ENCODE measurements around the gene FYB1. TPM values are rescaled to one million over a fixed set of nuclear protein-coding genes. Genes with fewer than 3 reads are reported as not detected.

The FYB1 gene
- total and polyA plus RNA-seq, 2 experiments from 2014 or later: 1.1 to 2.4 TPM

DNA sequence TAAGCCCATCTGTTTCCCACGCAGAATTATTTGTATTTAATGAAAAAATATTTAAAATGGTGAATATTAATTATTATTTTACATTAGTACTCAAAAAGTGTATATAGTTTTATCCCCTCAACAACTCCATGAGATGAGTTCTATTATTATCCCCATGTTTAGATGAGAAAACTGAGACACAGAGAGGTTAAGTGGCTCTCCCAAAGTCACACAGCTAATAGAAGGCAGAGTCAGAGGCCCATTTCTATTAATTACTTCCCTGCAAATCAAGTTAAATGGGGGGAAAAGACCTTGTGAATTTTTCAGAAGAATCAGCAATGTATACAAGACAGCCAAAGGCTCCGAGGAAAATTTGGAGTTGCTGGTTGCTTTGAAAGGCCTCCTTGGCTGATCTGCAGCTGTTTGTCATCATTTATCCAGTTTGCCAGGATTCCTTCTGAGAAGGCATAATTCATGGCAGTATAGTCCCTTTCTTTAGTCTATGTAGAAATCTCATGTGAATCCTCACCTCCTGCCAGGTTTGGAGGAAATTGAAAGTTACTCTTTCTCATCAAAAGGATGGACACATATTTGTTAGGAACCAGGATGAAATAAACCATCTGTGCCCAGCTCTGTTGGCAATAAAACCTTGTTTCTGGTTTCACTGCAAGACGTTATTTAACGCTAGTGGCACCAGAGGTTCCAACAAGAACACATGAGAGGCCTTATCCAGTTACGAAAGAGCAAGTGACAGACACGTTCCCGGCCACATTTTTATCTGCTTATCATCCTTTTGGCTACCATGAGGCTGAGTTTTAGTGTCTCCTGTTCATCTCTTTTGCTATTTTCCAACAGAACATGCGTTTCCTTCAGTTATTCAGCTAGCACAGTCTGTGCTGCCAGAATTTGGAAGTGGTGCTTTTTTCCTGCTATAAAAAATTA is 621 bp downstream of the FYB1 start:
- H4K20me1 ChIP-seq (ENCODE audit: insufficient read depth, poor library complexity, severe bottlenecking): no peaks in the 10 kb centered on the region
- TF ChIP-seq EZH2phosphoT487 (IDR thresholded peaks at IDR 0.05; ENCODE audit: low read depth, severe bottlenecking, unreplicated experiment) (no peak), EZH2 (IDR thresholded peaks at IDR 0.05; ENCODE audit: borderline replicate concordance) (no peak)
- TF ChIP-seq, protein P1, sequence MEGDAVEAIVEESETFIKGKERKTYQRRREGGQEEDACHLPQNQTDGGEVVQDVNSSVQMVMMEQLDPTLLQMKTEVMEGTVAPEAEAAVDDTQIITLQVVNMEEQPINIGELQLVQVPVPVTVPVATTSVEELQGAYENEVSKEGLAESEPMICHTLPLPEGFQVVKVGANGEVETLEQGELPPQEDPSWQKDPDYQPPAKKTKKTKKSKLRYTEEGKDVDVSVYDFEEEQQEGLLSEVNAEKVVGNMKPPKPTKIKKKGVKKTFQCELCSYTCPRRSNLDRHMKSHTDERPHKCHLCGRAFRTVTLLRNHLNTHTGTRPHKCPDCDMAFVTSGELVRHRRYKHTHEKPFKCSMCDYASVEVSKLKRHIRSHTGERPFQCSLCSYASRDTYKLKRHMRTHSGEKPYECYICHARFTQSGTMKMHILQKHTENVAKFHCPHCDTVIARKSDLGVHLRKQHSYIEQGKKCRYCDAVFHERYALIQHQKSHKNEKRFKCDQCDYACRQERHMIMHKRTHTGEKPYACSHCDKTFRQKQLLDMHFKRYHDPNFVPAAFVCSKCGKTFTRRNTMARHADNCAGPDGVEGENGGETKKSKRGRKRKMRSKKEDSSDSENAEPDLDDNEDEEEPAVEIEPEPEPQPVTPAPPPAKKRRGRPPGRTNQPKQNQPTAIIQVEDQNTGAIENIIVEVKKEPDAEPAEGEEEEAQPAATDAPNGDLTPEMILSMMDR (IDR thresholded peaks at IDR 0.05; ENCODE audit: poor library complexity): no peak
- no peaks in the 10 kb centered on the region for H3K9me3 ChIP-seq (ENCODE audit: low read depth)
- 47% methylated on average over 8 of the region's 8 CpGs for WGBS (ENCODE audit: low lambda C conversion rate, missing lambda C conversion rate)
- peak overlapping the region; percentile 9 for H3K27ac ChIP-seq
- H2AFZ ChIP-seq: peak overlapping the region; percentile 9
- no peak for DNase-seq (ENCODE audit: low spot score)
- no peak overlapping the region for H3K4me3 ChIP-seq
- no peaks in the 10 kb centered on the region for H3K27me3 ChIP-seq
- H3K9me2 ChIP-seq (replicated peaks; ENCODE audit: insufficient read depth): no peaks in the 10 kb centered on the region
- H3K4me1 ChIP-seq (ENCODE audit: insufficient read depth): peaks cover 11% of the 10 kb centered on the region
- H3K4me2 ChIP-seq: peak overlapping the region; percentile 49
- no peaks in the 10 kb centered on the region for H3K79me2 ChIP-seq
- no peaks in the 10 kb centered on the region for H3K36me3 ChIP-seq (replicated peaks; ENCODE audit: insufficient read depth, low read depth)

DNA sequence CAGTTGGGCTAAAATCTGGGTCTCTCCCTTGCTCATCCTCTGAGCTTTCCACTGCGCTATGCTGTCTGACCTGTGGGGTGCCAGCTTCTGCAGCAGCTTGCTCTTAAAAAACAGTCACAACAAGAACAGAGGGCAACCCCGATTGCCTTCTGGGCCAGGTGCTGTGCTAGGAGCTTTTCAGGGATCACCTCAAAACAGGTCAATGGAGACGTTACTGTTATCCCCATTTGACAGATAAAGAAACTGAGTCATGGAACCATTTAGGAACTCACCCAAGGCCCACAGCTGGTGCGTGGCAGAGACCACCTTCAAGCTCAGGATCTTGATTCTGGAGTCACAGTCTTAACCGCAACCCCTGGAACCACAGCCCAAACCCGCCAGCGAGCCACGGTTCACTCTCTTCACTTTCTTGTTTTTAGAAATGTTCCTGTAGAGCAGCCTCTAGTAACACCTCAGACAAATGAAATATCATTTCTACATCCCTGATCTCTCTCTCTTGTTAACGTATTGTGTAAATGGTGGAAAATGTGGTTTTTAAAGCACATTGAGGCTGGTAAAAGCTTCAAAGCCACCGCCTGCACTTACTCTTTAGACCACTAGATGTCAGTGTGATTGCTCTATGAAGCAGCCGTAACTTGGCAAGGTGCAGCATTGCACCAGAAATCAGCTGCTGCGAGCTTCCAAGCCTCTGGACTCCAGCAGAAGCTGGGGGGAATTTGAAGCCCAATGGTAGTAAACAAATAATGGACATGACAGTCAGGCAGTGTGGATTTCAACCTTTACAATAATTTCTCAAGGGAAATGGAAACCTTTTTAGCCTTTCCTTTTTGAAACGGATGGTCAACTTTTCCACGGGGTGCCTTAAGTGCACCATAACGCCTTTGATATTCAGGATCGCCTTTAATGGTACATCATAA is 1.7 kb downstream of the FYB1 start:
- Histone ChIP-seq H3K79me2 (no peaks in the 10 kb centered on the region), H3K4me3 (no peak overlapping the region), H3K4me2 (no peak overlapping the region), H3K27ac (no peak overlapping the region), H3K9me2 (replicated peaks; ENCODE audit: insufficient read depth) (no peaks in the 10 kb centered on the region), H3K27me3 (no peaks in the 10 kb centered on the region), H4K20me1 (ENCODE audit: insufficient read depth, poor library complexity, severe bottlenecking) (no peaks in the 10 kb centered on the region), H3K4me1 (ENCODE audit: insufficient read depth) (peaks cover 9% of the 10 kb centered on the region), H3K9me3 (ENCODE audit: low read depth) (no peaks in the 10 kb centered on the region), H2AFZ (no peak overlapping the region), H3K36me3 (replicated peaks; ENCODE audit: insufficient read depth, low read depth) (no peaks in the 10 kb centered on the region)
- 67% methylated on average over 16 of the region's 16 CpGs for WGBS (ENCODE audit: low lambda C conversion rate, missing lambda C conversion rate)
- no peak for TF ChIP-seq EZH2phosphoT487 (IDR thresholded peaks at IDR 0.05; ENCODE audit: low read depth, severe bottlenecking, unreplicated experiment)
- TF ChIP-seq, protein P1 (IDR thresholded peaks at IDR 0.05; ENCODE audit: poor library complexity): peak; percentile 98
- TF ChIP-seq EZH2 (IDR thresholded peaks at IDR 0.05; ENCODE audit: borderline replicate concordance): no peak
- DNase-seq (ENCODE audit: low spot score): peak; percentile 91

GRCh38 chr5:39216631-39217030 is 2.7 kb downstream of the FYB1 start:
- H3K9me2 ChIP-seq (replicated peaks; ENCODE audit: insufficient read depth): no peaks in the 10 kb centered on the region
- no peak overlapping the region for H3K27ac ChIP-seq
- DNase-seq (ENCODE audit: low spot score): no peak
- no peaks in the 10 kb centered on the region for H3K79me2 ChIP-seq
- H3K4me1 ChIP-seq (ENCODE audit: insufficient read depth): peaks cover 9% of the 10 kb centered on the region
- no peak overlapping the region for H3K4me3 ChIP-seq
- H2AFZ ChIP-seq: no peak overlapping the region
- no peaks in the 10 kb centered on the region for H3K9me3 ChIP-seq (ENCODE audit: low read depth)
- H4K20me1 ChIP-seq (ENCODE audit: insufficient read depth, poor library complexity, severe bottlenecking): no peaks in the 10 kb centered on the region
- H3K4me2 ChIP-seq: no peak overlapping the region
- TF ChIP-seq, protein P1 (IDR thresholded peaks at IDR 0.05; ENCODE audit: poor library complexity): no peak
- no peak for TF ChIP-seq EZH2 (IDR thresholded peaks at IDR 0.05; ENCODE audit: borderline replicate concordance)
- no peak for TF ChIP-seq EZH2phosphoT487 (IDR thresholded peaks at IDR 0.05; ENCODE audit: low read depth, severe bottlenecking, unreplicated experiment)
- H3K27me3 ChIP-seq: no peaks in the 10 kb centered on the region
- WGBS (ENCODE audit: low lambda C conversion rate, missing lambda C conversion rate): 73% methylated on average over 2 of the region's 2 CpGs
- H3K36me3 ChIP-seq (replicated peaks; ENCODE audit: insufficient read depth, low read depth): no peaks in the 10 kb centered on the region
